ENCODE data around the gene ATP6V0D1.

The ATP6V0D1 gene

GRCh38 chr16:67430977-67431774 is 49.8 kb downstream of the ATP6V0D1 start, which contains the start of gene HSD11B2:
HSD11B2 (plus strand) TSS chr16:67431121; CDS start chr16:67431249, 128 bp downstream.
- DNase-seq (ENCODE audit: low read depth) = peak; percentile 82
- H3K4me3 ChIP-seq (ENCODE audit: low read length) = peak within 1 kb of the TSS; percentile 70
- no peak within 1 kb of the TSS for H3K9ac ChIP-seq (ENCODE audit: low read length)
- H3K27me3 ChIP-seq (replicated peaks; ENCODE audit: control insufficient read depth, insufficient read depth, low read length) = peaks cover 17% of the 10 kb centered on the region
- peaks cover 9% of the 10 kb centered on the region for H3K4me1 ChIP-seq (ENCODE audit: control insufficient read depth, insufficient read depth, low read length)
- H3K36me3 ChIP-seq (ENCODE audit: control insufficient read depth, insufficient read depth, low read length, severe bottlenecking) = peaks cover 4% of the 10 kb centered on the region
- no peaks in the 10 kb centered on the region for H3K9me3 ChIP-seq (ENCODE audit: control insufficient read depth, low read length)

GRCh38 chr16:67430504-67430976 is 50.4 kb downstream of the ATP6V0D1 start:
- Histone ChIP-seq H3K4me1 (ENCODE audit: control insufficient read depth, insufficient read depth, low read length) (peaks cover 10% of the 10 kb centered on the region), H3K9ac (ENCODE audit: low read length) (no peak overlapping the region), H3K9me3 (ENCODE audit: control insufficient read depth, low read length) (no peaks in the 10 kb centered on the region), H3K27me3 (replicated peaks; ENCODE audit: control insufficient read depth, insufficient read depth, low read length) (peaks cover 17% of the 10 kb centered on the region), H3K36me3 (ENCODE audit: control insufficient read depth, insufficient read depth, low read length, severe bottlenecking) (peaks cover 2% of the 10 kb centered on the region), H3K4me3 (ENCODE audit: low read length) (peak overlapping the region; percentile 68)
- no peak for DNase-seq (ENCODE audit: low read depth)

GRCh38 chr16:67429799-67430503 is 51.0 kb downstream of the ATP6V0D1 start:
- peak overlapping the region; percentile 68 for H3K4me3 ChIP-seq (ENCODE audit: low read length)

GRCh38 chr16:67429053-67429798 is 51.7 kb downstream of the ATP6V0D1 start:
- Histone ChIP-seq H3K27me3 (replicated peaks; ENCODE audit: control insufficient read depth, insufficient read depth, low read length) (peaks cover 17% of the 10 kb centered on the region), H3K4me3 (ENCODE audit: low read length) (no peak overlapping the region)

More at GRCh38 chr16:67429799-67430503, 51.0 kb downstream of the ATP6V0D1 start:
- Histone ChIP-seq H3K36me3 (ENCODE audit: control insufficient read depth, insufficient read depth, low read length, severe bottlenecking) (no peaks in the 10 kb centered on the region), H3K9me3 (ENCODE audit: control insufficient read depth, low read length) (no peaks in the 10 kb centered on the region), H3K9ac (ENCODE audit: low read length) (no peak overlapping the region), H3K27me3 (replicated peaks; ENCODE audit: control insufficient read depth, insufficient read depth, low read length) (peaks cover 17% of the 10 kb centered on the region), H3K4me1 (ENCODE audit: control insufficient read depth, insufficient read depth, low read length) (peaks cover 16% of the 10 kb centered on the region)
- no peak for DNase-seq (ENCODE audit: low read depth)

GRCh38 chr16:67428146-67428731 is 52.7 kb downstream of the ATP6V0D1 start:
- peak; percentile 76 for DNase-seq (ENCODE audit: low read depth)
- Histone ChIP-seq H3K4me3 (ENCODE audit: low read length) (no peak overlapping the region), H3K36me3 (ENCODE audit: control insufficient read depth, insufficient read depth, low read length, severe bottlenecking) (no peaks in the 10 kb centered on the region), H3K9ac (ENCODE audit: low read length) (no peak overlapping the region), H3K4me1 (ENCODE audit: control insufficient read depth, insufficient read depth, low read length) (peaks cover 22% of the 10 kb centered on the region), H3K27me3 (replicated peaks; ENCODE audit: control insufficient read depth, insufficient read depth, low read length) (peaks cover 17% of the 10 kb centered on the region), H3K9me3 (ENCODE audit: control insufficient read depth, low read length) (no peaks in the 10 kb centered on the region)

More at GRCh38 chr16:67429053-67429798, 51.7 kb downstream of the ATP6V0D1 start:
- no peaks in the 10 kb centered on the region for H3K9me3 ChIP-seq (ENCODE audit: control insufficient read depth, low read length)
- no peak overlapping the region for H3K9ac ChIP-seq (ENCODE audit: low read length)
- peaks cover 20% of the 10 kb centered on the region for H3K4me1 ChIP-seq (ENCODE audit: control insufficient read depth, insufficient read depth, low read length)
- no peaks in the 10 kb centered on the region for H3K36me3 ChIP-seq (ENCODE audit: control insufficient read depth, insufficient read depth, low read length, severe bottlenecking)
- DNase-seq (ENCODE audit: low read depth) = no peak

GRCh38 chr16:67426950-67427349 is 54.0 kb downstream of the ATP6V0D1 start:
- Histone ChIP-seq H3K27me3 (replicated peaks; ENCODE audit: control insufficient read depth, insufficient read depth, low read length) (peaks cover 17% of the 10 kb centered on the region), H3K9ac (ENCODE audit: low read length) (no peak overlapping the region), H3K9me3 (ENCODE audit: control insufficient read depth, low read length) (no peaks in the 10 kb centered on the region), H3K4me3 (ENCODE audit: low read length) (no peak overlapping the region), H3K36me3 (ENCODE audit: control insufficient read depth, insufficient read depth, low read length, severe bottlenecking) (no peaks in the 10 kb centered on the region), H3K4me1 (ENCODE audit: control insufficient read depth, insufficient read depth, low read length) (peaks cover 22% of the 10 kb centered on the region)
- no peak for DNase-seq (ENCODE audit: low read depth)

GRCh38 chr16:67426022-67426421 is 54.9 kb downstream of the ATP6V0D1 start:
- H3K9me3 ChIP-seq (ENCODE audit: control insufficient read depth, low read length) = no peaks in the 10 kb centered on the region
- H3K9ac ChIP-seq (ENCODE audit: low read length) = no peak overlapping the region
- peaks cover 17% of the 10 kb centered on the region for H3K4me1 ChIP-seq (ENCODE audit: control insufficient read depth, insufficient read depth, low read length)
- H3K36me3 ChIP-seq (ENCODE audit: control insufficient read depth, insufficient read depth, low read length, severe bottlenecking) = no peaks in the 10 kb centered on the region
- H3K27me3 ChIP-seq (replicated peaks; ENCODE audit: control insufficient read depth, insufficient read depth, low read length) = peaks cover 17% of the 10 kb centered on the region
- H3K4me3 ChIP-seq (ENCODE audit: low read length) = no peak overlapping the region
- no peak for DNase-seq (ENCODE audit: low read depth)

- Histone ChIP-seq H3K9me3 (ENCODE audit: control insufficient read depth, low read length) (no peaks in the 10 kb centered on the region), H3K27me3 (replicated peaks; ENCODE audit: control insufficient read depth, insufficient read depth, low read length) (peaks cover 17% of the 10 kb centered on the region), H3K4me3 (ENCODE audit: low read length) (no peak overlapping the region), H3K36me3 (ENCODE audit: control insufficient read depth, insufficient read depth, low read length, severe bottlenecking) (no peaks in the 10 kb centered on the region), H3K4me1 (ENCODE audit: control insufficient read depth, insufficient read depth, low read length) (peaks cover 17% of the 10 kb centered on the region), H3K9ac (ENCODE audit: low read length) (no peak overlapping the region)
- DNase-seq (ENCODE audit: low read depth) = no peak
Observed at GRCh38 chr16:67425580-67425979, 55.4 kb downstream of the ATP6V0D1 start.

GRCh38 chr16:67425061-67425460 is 55.9 kb downstream of the ATP6V0D1 start:
- H3K27me3 ChIP-seq (replicated peaks; ENCODE audit: control insufficient read depth, insufficient read depth, low read length) = peaks cover 11% of the 10 kb centered on the region
- no peaks in the 10 kb centered on the region for H3K9me3 ChIP-seq (ENCODE audit: control insufficient read depth, low read length)
- no peak overlapping the region for H3K9ac ChIP-seq (ENCODE audit: low read length)
- peaks cover 17% of the 10 kb centered on the region for H3K4me1 ChIP-seq (ENCODE audit: control insufficient read depth, insufficient read depth, low read length)
- H3K4me3 ChIP-seq (ENCODE audit: low read length) = no peak overlapping the region
- H3K36me3 ChIP-seq (ENCODE audit: control insufficient read depth, insufficient read depth, low read length, severe bottlenecking) = no peaks in the 10 kb centered on the region
- peak; percentile 38 for DNase-seq (ENCODE audit: low read depth)

GRCh38 chr16:67424261-67424615 is 56.7 kb downstream of the ATP6V0D1 start:
- H3K9ac ChIP-seq (ENCODE audit: low read length) = no peak overlapping the region
- DNase-seq (ENCODE audit: low read depth) = no peak
- peaks cover 17% of the 10 kb centered on the region for H3K4me1 ChIP-seq (ENCODE audit: control insufficient read depth, insufficient read depth, low read length)
- H3K9me3 ChIP-seq (ENCODE audit: control insufficient read depth, low read length) = no peaks in the 10 kb centered on the region
- H3K36me3 ChIP-seq (ENCODE audit: control insufficient read depth, insufficient read depth, low read length, severe bottlenecking) = no peaks in the 10 kb centered on the region
- H3K4me3 ChIP-seq (ENCODE audit: low read length) = no peak overlapping the region
- H3K27me3 ChIP-seq (replicated peaks; ENCODE audit: control insufficient read depth, insufficient read depth, low read length) = peaks cover 4% of the 10 kb centered on the region

All from adipocyte (in vitro differentiated cells).